ENCODE results near the gene EDDM3A. TPM values are rescaled to one million over a fixed set of nuclear protein-coding genes. Genes with fewer than 3 reads are reported as not detected.
A peak's percentile ranks its signal among the peaks of the same experiment; 100 is the strongest.

The EDDM3A gene
- not detected in 2 replicates for polyA plus RNA-seq (2011; rRNA removed)
- not detected in 2 replicates for polyA minus RNA-seq (2011; rRNA and poly(A)+ RNA removed)

GRCh38 chr14:20745571-20746358 lies at the start of gene EDDM3A:
EDDM3A (plus strand) TSS chr14:20745887; CDS start chr14:20747581, 1,694 bp downstream.
- ChIA-PET POLR2A (no interaction called here), CTCF (no interaction called here)
- Histone ChIP-seq H3K27ac (ENCODE audit: low read depth, low read length) (no peak within 1 kb of the TSS), H3K4me3 (ENCODE audit: low read depth, low read length) (no peak within 1 kb of the TSS), H3K27me3 (ENCODE audit: control insufficient read depth, insufficient read depth, low read length) (no peaks in the 10 kb centered on the region), H3K9me3 (ENCODE audit: control insufficient read depth, insufficient read depth, low read length) (no peaks in the 10 kb centered on the region)
- no peak for DNase-seq (ENCODE audit: low read depth, low spot score)
- TF ChIP-seq CTCF (IDR thresholded peaks at IDR 0.05; ENCODE audit: low read depth, low read length), result no peak

- H3K27me3 ChIP-seq (ENCODE audit: control insufficient read depth, insufficient read depth, low read length), result no peaks in the 10 kb centered on the region
- no peak for TF ChIP-seq CTCF (IDR thresholded peaks at IDR 0.05; ENCODE audit: low read depth, low read length)
- no peak overlapping the region for H3K4me3 ChIP-seq (ENCODE audit: low read depth, low read length)
- ChIA-PET CTCF (interaction anchor here (0.7 to 4.8 kb wide), 14 partner anchors 15 to 343 kb away, joined by 3 to 43 read pairs (median 4); no protein-coding TSS in a partner anchor), POLR2A (interaction anchor here (0.6 kb wide), 1 partner anchor 235 kb away, joined by 9 read pairs; no protein-coding TSS in a partner anchor)
- no peak overlapping the region for H3K27ac ChIP-seq (ENCODE audit: low read depth, low read length)
- H3K9me3 ChIP-seq (ENCODE audit: control insufficient read depth, insufficient read depth, low read length), result no peaks in the 10 kb centered on the region
- DNase-seq (ENCODE audit: low read depth, low spot score), result no peak
Observed at GRCh38 chr14:20696764-20697163, 48.9 kb upstream of the EDDM3A start.

GRCh38 chr14:20697273-20698017 lies 48.2 kb upstream of the EDDM3A start:
- ChIA-PET CTCF (interaction anchor here (0.5 to 4.8 kb wide), 16 partner anchors 16 to 370 kb away, joined by 3 to 43 read pairs (median 4); no protein-coding TSS in a partner anchor), POLR2A (interaction anchor here (0.6 kb wide), 1 partner anchor 236 kb away, joined by 9 read pairs; no protein-coding TSS in a partner anchor)
- DNase-seq (ENCODE audit: low read depth, low spot score), result no peak
- Histone ChIP-seq H3K27me3 (ENCODE audit: control insufficient read depth, insufficient read depth, low read length) (no peaks in the 10 kb centered on the region), H3K4me3 (ENCODE audit: low read depth, low read length) (no peak overlapping the region), H3K9me3 (ENCODE audit: control insufficient read depth, insufficient read depth, low read length) (no peaks in the 10 kb centered on the region), H3K27ac (ENCODE audit: low read depth, low read length) (no peak overlapping the region)
- peak; percentile 78 for TF ChIP-seq CTCF (IDR thresholded peaks at IDR 0.05; ENCODE audit: low read depth, low read length)

GRCh38 chr14:20698018-20698329 lies 47.7 kb upstream of the EDDM3A start:
- Histone ChIP-seq H3K4me3 (ENCODE audit: low read depth, low read length) (no peak overlapping the region), H3K9me3 (ENCODE audit: control insufficient read depth, insufficient read depth, low read length) (no peaks in the 10 kb centered on the region), H3K27me3 (ENCODE audit: control insufficient read depth, insufficient read depth, low read length) (no peaks in the 10 kb centered on the region), H3K27ac (ENCODE audit: low read depth, low read length) (no peak overlapping the region)
- POLR2A ChIA-PET, result no interaction called here
- TF ChIP-seq CTCF (IDR thresholded peaks at IDR 0.05; ENCODE audit: low read depth, low read length), result no peak
- no peak for DNase-seq (ENCODE audit: low read depth, low spot score)
- CTCF ChIA-PET, result interaction anchor here (0.5 to 4.8 kb wide), 11 partner anchors 17 to 370 kb away, joined by 3 to 43 read pairs (median 4); no protein-coding TSS in a partner anchor

All from AG04450 (cell line).